Muscle of leg (tissue), 11 donors: Measurements from ENCODE around the gene LUC7L. TPM values are rescaled to one million over a fixed set of nuclear protein-coding genes. Genes with fewer than 3 reads are reported as not detected.
"Not testable (repeated sequence)": the region's sequence is repeated elsewhere in the genome, so short reads cannot be mapped to it uniquely, and the experiment has no call there.

Experiments used
- DNase-seq: peaks from one replicate; pipeline ENCODE4 v3.0.0; 2013
- H3K27ac ChIP-seq: one replicate; pipeline ENCODE4 v1.5.1; 2013; ENCODE audit warnings: mild to moderate bottlenecking, low read length, control low read depth
- H3K27me3 ChIP-seq: one replicate; pipeline ENCODE4 v1.6.1; 2013; ENCODE audit warnings: low read length; ENCODE audit not compliant: control insufficient read depth, insufficient read depth
- H3K36me3 ChIP-seq: one replicate; pipeline ENCODE4 v1.6.1; 2013; ENCODE audit warnings: low read length; ENCODE audit not compliant: control insufficient read depth, insufficient read depth
- H3K4me1 ChIP-seq: one replicate; pipeline ENCODE4 v1.6.1; 2013; ENCODE audit warnings: low read length; ENCODE audit not compliant: control insufficient read depth, insufficient read depth
- H3K4me3 ChIP-seq: one replicate; pipeline ENCODE4 v1.5.1; 2013; ENCODE audit warnings: low read length, control low read depth
- H3K9me3 ChIP-seq: replicated peaks from 2 replicates; pipeline ENCODE4 v1.6.1; 2013; ENCODE audit warnings: low read depth, low read length; ENCODE audit not compliant: control insufficient read depth
- WGBS: methylation state at CpG from one replicate; pipeline ENCODE4 v1.1.5; 2013; ENCODE audit warnings: missing lambda C conversion rate; ENCODE audit not compliant: insufficient coverage; 5-methylcytosine and 5-hydroxymethylcytosine counted together
- polyA plus RNA-seq, 8 donors: library from polyadenylated mRNA; unstranded; fragments of 120-200 nt; gene quantifications; one replicate each; pipeline versions ENCODE4 v1.2.1 to v1.2.3, GENCODE V29; 2013; ENCODE audit warnings: inconsistent platforms in 1 of 8, low replicate concordance in 1 of 8; ENCODE audit not compliant: insufficient read length in 8 of 8, insufficient read depth in 1 of 8
- total RNA-seq: library from RNA; stranded (reverse); fragments of 120-200 nt; gene quantifications from one replicate; pipeline ENCODE4 v1.2.4, GENCODE V29; 2013

LUC7L gene
- total and polyA plus RNA-seq, 9 donors: 59.1 to 89.4 (median 67.4) TPM

GRCh38 chr16:230351-230750, 1.1 kb upstream of the LUC7L start:
- not testable (repeated sequence) for H3K9me3 ChIP-seq, H3K4me3 ChIP-seq, H3K4me1 ChIP-seq, H3K27me3 ChIP-seq, H3K27ac ChIP-seq, DNase-seq
- H3K36me3 ChIP-seq: peaks cover 23% of the 10 kb centered on the region
- 95% methylated on average over 8 of the region's 18 CpGs for WGBS

DNA sequence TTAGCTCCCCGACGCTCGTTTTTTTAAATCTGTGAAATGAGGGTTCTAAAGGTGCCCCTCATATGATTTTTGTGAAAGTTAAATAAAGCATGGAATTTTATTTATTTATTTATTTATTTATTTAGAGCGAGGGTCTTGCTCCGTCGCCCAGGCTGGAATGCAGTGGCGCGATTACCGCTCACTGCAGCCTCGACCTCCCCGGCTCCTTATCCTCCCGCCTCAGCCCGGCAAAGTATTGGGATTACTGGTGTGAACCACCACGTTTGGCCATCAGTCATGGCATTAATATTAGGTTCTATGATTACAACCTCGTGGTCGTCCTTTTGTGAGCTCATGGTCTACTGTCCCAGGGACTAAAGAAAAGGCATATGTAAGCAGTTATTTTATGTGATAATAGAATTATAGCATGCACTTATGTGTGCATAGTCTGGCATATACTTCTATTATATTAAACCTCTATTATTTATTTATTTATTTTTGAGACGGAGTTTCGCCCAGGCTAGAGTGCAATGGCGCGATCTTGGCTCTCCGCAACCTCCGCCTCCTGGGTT, 557 bp upstream of the LUC7L start:
- 100% methylated on average over 6 of the region's 22 CpGs for WGBS
- H3K27ac ChIP-seq: no peak overlapping the region

DNA sequence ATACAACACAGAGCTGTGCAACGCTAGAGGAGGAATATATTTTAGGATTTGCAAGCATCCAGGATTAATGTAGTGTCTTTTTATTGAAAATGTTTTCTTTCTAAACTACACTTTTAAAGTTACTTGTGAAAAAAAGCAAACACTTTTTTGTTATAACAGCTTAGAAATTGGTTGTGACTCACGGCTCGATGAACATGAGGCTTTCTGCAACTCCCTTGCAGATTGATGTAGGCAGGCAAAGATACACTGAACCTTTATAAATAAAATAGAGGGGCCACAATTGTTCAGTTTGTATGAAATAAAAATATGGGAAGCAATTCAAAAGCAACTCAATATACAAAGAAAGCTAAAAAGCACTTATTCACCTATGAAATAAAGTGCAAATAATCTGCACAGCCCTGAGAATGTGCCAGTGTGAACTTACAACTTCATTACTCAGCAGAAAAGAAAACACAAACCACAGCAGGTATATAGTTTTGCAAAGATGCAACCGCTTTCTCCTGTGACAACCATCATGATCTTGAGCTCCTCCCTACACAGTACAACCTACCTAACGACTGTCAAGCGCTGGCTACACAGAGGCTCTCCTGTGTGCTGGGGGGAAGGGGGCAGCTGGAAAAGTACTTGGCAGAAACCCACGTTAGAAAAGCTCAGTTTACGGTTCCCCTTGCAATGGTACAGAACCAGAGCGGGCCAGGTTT, 948 bp downstream of the LUC7L start:
- WGBS: 0% methylated on average over 4 of the region's 9 CpGs
- DNase-seq: no peak
- peak overlapping the region; percentile 98 for H3K27ac ChIP-seq

More for the DNA sequence above, 557 bp upstream of the LUC7L start:
- H3K27me3 ChIP-seq: no peaks in the 10 kb centered on the region
- H3K4me3 ChIP-seq: peak overlapping the region; percentile 70
- no peak for DNase-seq
- H3K9me3 ChIP-seq: no peaks in the 10 kb centered on the region
- peaks cover 27% of the 10 kb centered on the region for H3K36me3 ChIP-seq
- no peaks in the 10 kb centered on the region for H3K4me1 ChIP-seq

GRCh38 chr16:220021-220420, 9.2 kb downstream of the LUC7L start:
- DNase-seq: no peak
- H3K4me3 ChIP-seq: no peak overlapping the region
- no peaks in the 10 kb centered on the region for H3K9me3 ChIP-seq
- peaks cover 77% of the 10 kb centered on the region for H3K36me3 ChIP-seq
- no peaks in the 10 kb centered on the region for H3K27me3 ChIP-seq
- H3K27ac ChIP-seq: no peak overlapping the region
- no peaks in the 10 kb centered on the region for H3K4me1 ChIP-seq
- no CpG with 5 or more reads among the region's 4 CpGs for WGBS

More for the DNA sequence above, 948 bp downstream of the LUC7L start:
- Histone ChIP-seq H3K36me3 (peaks cover 41% of the 10 kb centered on the region), H3K4me1 (no peaks in the 10 kb centered on the region), H3K4me3 (peak overlapping the region; percentile 70), H3K27me3 (no peaks in the 10 kb centered on the region), H3K9me3 (no peaks in the 10 kb centered on the region)

DNA sequence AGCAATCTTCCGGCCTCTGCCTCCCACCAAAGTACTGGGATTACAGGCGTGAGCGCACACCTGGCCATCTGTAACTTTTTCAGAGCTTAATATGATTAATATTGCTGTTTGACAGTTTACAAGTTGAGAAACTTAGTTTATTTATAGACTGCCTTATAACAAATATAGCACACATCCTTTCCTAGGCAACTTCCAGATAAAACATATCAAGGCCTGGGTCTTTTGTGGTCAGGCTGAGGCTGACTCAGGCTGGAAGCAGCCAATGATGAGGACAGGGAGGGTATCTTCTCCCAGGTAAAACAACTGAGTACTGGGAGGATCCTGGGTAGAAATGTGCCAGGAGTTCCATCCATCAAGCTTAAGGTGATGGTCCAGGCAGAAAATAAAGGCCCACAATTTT, 16.2 kb downstream of the LUC7L start:
- Histone ChIP-seq H3K27ac (no peak overlapping the region), H3K9me3 (no peaks in the 10 kb centered on the region), H3K4me1 (no peaks in the 10 kb centered on the region), H3K27me3 (no peaks in the 10 kb centered on the region), H3K36me3 (peaks cover 70% of the 10 kb centered on the region), H3K4me3 (no peak overlapping the region)
- WGBS: no CpG with 5 or more reads among the region's 3 CpGs
- no peak for DNase-seq

GRCh38 chr16:211631-212180, 17.5 kb downstream of the LUC7L start:
- H3K36me3 ChIP-seq: peaks cover 74% of the 10 kb centered on the region
- H3K27ac ChIP-seq, H3K27me3 ChIP-seq, H3K9me3 ChIP-seq, DNase-seq, H3K4me1 ChIP-seq, H3K4me3 ChIP-seq: not testable (repeated sequence)
- 92% methylated on average over 7 of the region's 14 CpGs for WGBS

- H3K36me3 ChIP-seq: peaks cover 69% of the 10 kb centered on the region
- DNase-seq, H3K4me3 ChIP-seq, H3K4me1 ChIP-seq, H3K9me3 ChIP-seq, H3K27me3 ChIP-seq, H3K27ac ChIP-seq: not testable (repeated sequence)
- no CpG with 5 or more reads among the region's 4 CpGs for WGBS
Measured at GRCh38 chr16:209359-209758, 19.9 kb downstream of the LUC7L start.

GRCh38 chr16:204046-204445, 25.2 kb downstream of the LUC7L start:
- not testable (repeated sequence) for H3K4me1 ChIP-seq, H3K4me3 ChIP-seq, H3K9me3 ChIP-seq, H3K27me3 ChIP-seq, H3K27ac ChIP-seq, DNase-seq
- peaks cover 69% of the 10 kb centered on the region for H3K36me3 ChIP-seq
- WGBS: 93% methylated on average over 3 of the region's 9 CpGs

DNA sequence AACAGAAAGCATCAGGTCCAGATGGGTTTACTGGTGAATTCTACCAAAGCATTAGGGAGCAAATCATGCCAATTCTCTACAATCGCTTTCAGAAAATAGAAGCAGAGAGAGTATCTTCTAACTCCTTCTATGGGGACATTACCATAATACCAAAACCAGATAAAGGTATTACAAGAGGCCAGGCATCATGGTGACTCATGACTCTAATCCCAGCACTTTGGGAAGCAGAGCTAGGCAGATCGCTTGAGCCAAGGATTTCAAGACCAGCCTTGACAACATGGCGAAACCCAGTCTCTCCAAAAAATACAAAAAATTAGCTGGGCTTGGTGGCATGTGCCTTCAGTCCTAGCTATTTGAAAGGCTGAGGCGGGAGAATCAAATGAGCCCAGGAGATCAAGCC, 26.0 kb downstream of the LUC7L start:
- Histone ChIP-seq H3K4me3 (no peak overlapping the region), H3K27ac (no peak overlapping the region), H3K27me3 (no peaks in the 10 kb centered on the region), H3K4me1 (no peaks in the 10 kb centered on the region), H3K9me3 (no peaks in the 10 kb centered on the region), H3K36me3 (peaks cover 69% of the 10 kb centered on the region)
- DNase-seq: no peak
- 90% methylated on average over 2 of the region's 4 CpGs for WGBS

DNA sequence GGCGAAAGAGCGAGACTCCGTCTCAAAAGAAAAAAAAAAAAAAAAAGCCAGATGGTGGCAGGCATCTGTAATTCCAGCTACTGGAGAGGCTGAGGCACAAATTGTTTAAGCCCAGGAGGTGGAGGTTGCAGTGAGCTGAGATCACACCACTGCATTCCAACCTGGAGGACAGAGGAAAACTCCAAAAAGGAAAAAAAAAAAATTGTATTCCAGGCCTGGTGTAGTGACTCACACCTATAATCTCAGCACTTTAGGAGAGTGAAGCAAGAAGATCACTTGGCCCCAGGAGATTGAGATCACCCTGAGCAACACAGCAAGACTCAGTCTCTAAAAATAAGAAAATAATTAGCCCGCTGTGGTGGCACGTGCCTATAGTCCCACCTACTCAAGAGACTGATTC, 28.9 kb downstream of the LUC7L start:
- WGBS: 100% methylated on average over 3 of the region's 5 CpGs
- no peaks in the 10 kb centered on the region for H3K27me3 ChIP-seq
- H3K9me3 ChIP-seq: no peaks in the 10 kb centered on the region
- no peak overlapping the region for H3K27ac ChIP-seq
- H3K4me3 ChIP-seq: no peak overlapping the region
- no peaks in the 10 kb centered on the region for H3K4me1 ChIP-seq
- DNase-seq: no peak
- H3K36me3 ChIP-seq: peaks cover 67% of the 10 kb centered on the region
